GM12878 (cell line): ENCODE data around the gene CD2AP. TPM values are rescaled to one million over a fixed set of nuclear protein-coding genes. Genes with fewer than 3 reads are reported as not detected.

Source experiments
- ATAC-seq: fragments of 200-7000 bp; cut with Tn5 transposase; 3 replicates; pipeline ENCODE4 v1.9.1; 2020; ENCODE audit warnings: mild to moderate bottlenecking, moderate library complexity
- BruUV-seq: library from RNA; stranded (reverse); fragments of 400-500 nt; replicated peaks from 2 replicates; lab custom pipeline; 2021; lab: Mats Ljungman, UMichigan
- CTCF ChIA-PET: fragments of 300-600 bp; sonication (Branson Sonifier 250); formaldehyde crosslinking; extraction: SDS; loops from one replicate; lab custom pipeline; 2021; ENCODE audit warnings: inconsistent platforms; lab: Yijun Ruan, JAX
- POLR2A ChIA-PET: fragments of 350-600 bp; formaldehyde crosslinking; extraction: SDS; loops from one replicate; lab custom pipeline; 2021; ENCODE audit warnings: inconsistent platforms; lab: Charles Lee
- RAD21 ChIA-PET: fragments of 300-600 bp; sonication (Branson Sonifier 250); formaldehyde crosslinking; loops from one replicate; lab custom pipeline; 2023; ENCODE audit warnings: antibody characterized with exemption; ENCODE audit not compliant: unreplicated experiment; lab: Charles Lee
- SMC1A ChIA-PET: fragments of 300-600 bp; sonication (Branson Sonifier 250); formaldehyde crosslinking; loops from one replicate; lab custom pipeline; 2023; ENCODE audit not compliant: unreplicated experiment, uncharacterized antibody; lab: Charles Lee
- DNase-seq: peaks from one replicate; pipeline ENCODE4 v3.0.0-alpha.2; 2011; ENCODE audit warnings: low read depth, low spot score
- FAIRE-seq: peaks from 3 replicates; lab custom pipeline; 2011; peaks lifted over from hg19 to GRCh38; lab: Jason Lieb, UNC
- H2AFZ ChIP-seq: 2 replicates; pipeline ENCODE4 v1.6.0; 2011; ENCODE audit warnings: low read depth, low read length, control low read depth; ENCODE audit not compliant: control insufficient read depth
- H3K27ac ChIP-seq: 2 replicates; pipeline ENCODE4 v1.5.1; 2011; ENCODE audit warnings: control low read depth; ENCODE audit not compliant: control insufficient read depth, insufficient read depth
- H3K27me3 ChIP-seq, 2 experiments: replicated peaks in 1 of 2; 2 replicates each; pipeline versions ENCODE4 v1.6.0 to v1.6.1; 2011; ENCODE audit warnings: low read length in 1 of 2; ENCODE audit not compliant: control insufficient read depth in 2 of 2, insufficient read depth in 2 of 2
- H3K36me3 ChIP-seq, 2 experiments: 2 replicates each; pipeline ENCODE4 v1.5.1; 2011; ENCODE audit warnings: low read length in 1 of 2; ENCODE audit not compliant: control insufficient read depth in 2 of 2, insufficient read depth in 2 of 2
- H3K4me1 ChIP-seq: 2 replicates; pipeline ENCODE4 v1.6.1; 2011; ENCODE audit warnings: mild to moderate bottlenecking, low read length, moderate library complexity, mixed read lengths; ENCODE audit not compliant: control insufficient read depth, insufficient read depth
- H3K4me2 ChIP-seq: 2 replicates; pipeline ENCODE4 v1.6.0; 2011; ENCODE audit warnings: control low read depth; ENCODE audit not compliant: control insufficient read depth, insufficient read depth
- H3K4me3 ChIP-seq: fragments of 200-600 bp; sonication (generic); 2 replicates; pipeline ENCODE4 v1.5.1; 2016
- H3K79me2 ChIP-seq: 2 replicates; pipeline ENCODE4 v1.6.0; 2011; ENCODE audit warnings: low read length; ENCODE audit not compliant: control insufficient read depth, insufficient read depth
- H3K9ac ChIP-seq: 2 replicates; pipeline ENCODE4 v1.8.0; 2011; ENCODE audit warnings: low read length, control low read depth, mixed read lengths; ENCODE audit not compliant: control insufficient read depth, insufficient read depth
- H3K9me3 ChIP-seq: replicated peaks from 3 replicates; pipeline ENCODE4 v1.5.1; 2011; ENCODE audit warnings: mild to moderate bottlenecking, low read length; ENCODE audit not compliant: control insufficient read depth, insufficient read depth
- H4K20me1 ChIP-seq: 2 replicates; pipeline ENCODE4 v1.6.0; 2011; ENCODE audit not compliant: control insufficient read depth, insufficient read depth
- ATF2 ChIP-seq: IDR thresholded peaks from 2 replicates; pipeline ENCODE4 v1.6.1; 2012; ENCODE audit warnings: low read length, inconsistent platforms
- CBFB ChIP-seq: IDR thresholded peaks from 2 replicates; pipeline ENCODE4 v1.6.1; 2016; ENCODE audit warnings: antibody characterized with exemption, low read depth
- DPF2 ChIP-seq: fragments of 450-650 bp; IDR thresholded peaks from 2 replicates; pipeline ENCODE4 v1.6.1; 2017; ENCODE audit warnings: mild to moderate bottlenecking
- ELK1 ChIP-seq: IDR thresholded peaks from 2 replicates; pipeline ENCODE4 v1.6.1; 2012; ENCODE audit warnings: low read depth, low read length, improper control_type of control experiment
- ETV6 ChIP-seq, 2 experiments: fragments of 450-650 bp in 1 of 2; IDR thresholded peaks in 1 of 2; conservative IDR thresholded peaks in 1 of 2; 2 replicates each; pipeline ENCODE4 v1.6.1; 2014; ENCODE audit warnings: antibody characterized with exemption in 1 of 2, borderline replicate concordance in 1 of 2, low read depth in 1 of 2, mild to moderate bottlenecking in 1 of 2, moderate library complexity in 1 of 2
- FOXM1 ChIP-seq: IDR thresholded peaks from 2 replicates; pipeline ENCODE4 v1.6.1; 2012; ENCODE audit warnings: low read depth, mild to moderate bottlenecking, inconsistent platforms, low read length, moderate library complexity
- HSF1 ChIP-seq: fragments of 150-350 bp; IDR thresholded peaks from 2 replicates; pipeline ENCODE4 v1.6.1; 2014; ENCODE audit warnings: mild to moderate bottlenecking, low read depth, low read length
- IRF4 ChIP-seq: IDR thresholded peaks from 2 replicates; pipeline ENCODE4 v1.6.1; 2011; ENCODE audit warnings: low read depth, low read length
- KAT2A ChIP-seq: conservative IDR thresholded peaks from 2 replicates; pipeline ENCODE4 v1.6.1; 2011; ENCODE audit warnings: low read depth, low read length; ENCODE audit not compliant: control insufficient read depth
- MXI1 ChIP-seq: fragments of 150-350 bp; IDR thresholded peaks from 2 replicates; pipeline ENCODE4 v1.6.1; 2011; ENCODE audit warnings: low read depth, mild to moderate bottlenecking, inconsistent platforms, low read length, improper control_type of control experiment
- MYC ChIP-seq: IDR thresholded peaks from 2 replicates; pipeline ENCODE4 v1.6.1; 2011; ENCODE audit warnings: mild to moderate bottlenecking, low read length, moderate library complexity, inconsistent platforms; ENCODE audit not compliant: insufficient read depth, insufficient replicate concordance, insufficient read length, severe bottlenecking
- NFXL1 ChIP-seq: fragments of 450-650 bp; IDR thresholded peaks from 2 replicates; pipeline ENCODE4 v1.6.1; 2017; ENCODE audit warnings: antibody characterized with exemption, mild to moderate bottlenecking, borderline replicate concordance
- NR2C2 ChIP-seq: IDR thresholded peaks from 2 replicates; pipeline ENCODE4 v1.6.1; 2011; ENCODE audit warnings: borderline replicate concordance, low read depth; ENCODE audit not compliant: control insufficient read depth, insufficient read length
- NRF1 ChIP-seq: conservative IDR thresholded peaks from 2 replicates; pipeline ENCODE4 v1.6.1; 2011; ENCODE audit warnings: mild to moderate bottlenecking, low read depth, low read length, improper control_type of control experiment
- SPI1 ChIP-seq: IDR thresholded peaks from 2 replicates; pipeline ENCODE4 v1.6.1; 2011; ENCODE audit warnings: low read depth, mild to moderate bottlenecking, low read length, moderate library complexity, borderline replicate concordance; ENCODE audit not compliant: insufficient read depth
- STAT1 ChIP-seq: fragments of 450-650 bp; conservative IDR thresholded peaks from 2 replicates; pipeline ENCODE4 v1.6.1; 2014; ENCODE audit warnings: antibody characterized with exemption, mild to moderate bottlenecking
- ZNF217 ChIP-seq: fragments of 450-650 bp; IDR thresholded peaks from 2 replicates; pipeline ENCODE4 v1.6.1; 2017; ENCODE audit warnings: antibody characterized with exemption, mild to moderate bottlenecking
- WGBS: methylation state at CpG from one replicate; pipeline ENCODE4 v1.1.6; 2016; ENCODE audit warnings: low lambda C conversion rate; ENCODE audit not compliant: insufficient replicate concordance, insufficient coverage; ENCODE audit errors: missing lambda C conversion rate; 5-methylcytosine and 5-hydroxymethylcytosine counted together
- in situ Hi-C: fragments of 300-500 bp; cut with MboI; formaldehyde crosslinking; loops from 9 replicates; pipeline ENCODE4 v1.14.3; 2018; ENCODE audit warnings: mixed read lengths
- intact Hi-C: fragments of 100-400 bp; cut with micrococcal nuclease; formaldehyde crosslinking; loops from one replicate; pipeline ENCODE4 v1.14.2; 2022; ENCODE audit not compliant: unreplicated experiment
- polyA plus RNA-seq, 11 experiments: library from polyadenylated mRNA; depleted of rRNA in 4 of 11; unstranded in 6 of 11; stranded (reverse) in 5 of 11; fragments of >200 nt; fragmentation: Nextera tagmentation in 4 of 11; fragmentation: Illumina TruSeq in 1 of 11; extraction: Ambion mirVana in 4 of 11; extraction: Trizol in 1 of 11; gene quantifications; 1 replicate in 1 of 11; 2 replicates in 10 of 11; pipeline versions ENCODE4 v1.2.1 to v1.2.3, GENCODE V29; 2011 to 2016; ENCODE audit warnings: inconsistent platforms in 2 of 11, missing spikeins in 2 of 11, low read depth in 1 of 11
- total RNA-seq, 4 experiments: library from RNA; depleted of rRNA in 3 of 4; stranded (reverse); fragments of >200 nt in 3 of 4; fragmentation: Illumina TruSeq in 1 of 4; extraction: Trizol in 1 of 4; gene quantifications; 2 replicates each; pipeline versions ENCODE4 v1.2.1 to v1.2.3, GENCODE V29; 2013 to 2021

Gene CD2AP
- total and polyA plus RNA-seq, 10 of the 15 experiments (the other 5 are each of a cell fraction or from before 2014, with no cell fraction given) = 5.4 to 46.6 (median 20.9) TPM

GRCh38 chr6:47438481-47439347, 38.9 kb upstream of the CD2AP start (continued):
- TF ChIP-seq ETV6 (conservative IDR thresholded peaks at IDR 0.05 in 1 of 2, IDR thresholded peaks at IDR 0.05 in 1 of 2; ENCODE audit: borderline replicate concordance in 1 of 2, low read depth in 1 of 2) = peak in 1 of 2 experiments; percentile 79; a peak in 1 of 4 replicates
- TF ChIP-seq KAT2A = no peak
- peak; percentile 59; the same call in 1 of the 2 replicates for TF ChIP-seq CBFB
- no peak for TF ChIP-seq NR2C2
- 0 out of 2 replicates have a peak, but pooled peaks have one; percentile 28 for TF ChIP-seq DPF2
- TF ChIP-seq ATF2 = peak; percentile 65

- no TSS peak for BruUV-seq
- no peak for DNase-seq
- intact Hi-C loops = loop anchor here (2.0 kb wide), 2 partner anchors 25 to 39 kb away; no protein-coding TSS in a partner anchor
- H3K27me3 ChIP-seq = no peaks in the 10 kb centered on the region
- no peaks in the 10 kb centered on the region for H3K79me2 ChIP-seq
- H3K36me3 ChIP-seq = no peaks in the 10 kb centered on the region
- POLR2A ChIA-PET = interaction anchor here (0.9 kb wide), 1 partner anchor 42 kb away, joined by 3 read pairs; no protein-coding TSS in a partner anchor
- CTCF ChIA-PET = interaction anchor here (1.0 kb wide), 1 partner anchor 295 kb away, joined by 3 read pairs; no protein-coding TSS in a partner anchor
- 0% methylated on average over 2 of the region's 2 CpGs for WGBS
- H3K9me3 ChIP-seq = no peaks in the 10 kb centered on the region; the same call in 2 of the 3 replicates
- RAD21 ChIA-PET = interaction anchor here (0.8 to 2.5 kb wide), 5 partner anchors 22 to 197 kb away, joined by 3 to 22 read pairs (median 3); partner anchors contain the start of gene CD2AP
- H3K4me2 ChIP-seq = peak overlapping the region; percentile 43
- H3K4me3 ChIP-seq = peak overlapping the region; percentile 34; the same call in 1 of the 2 replicates
- in situ Hi-C loops = no loop called here
- H4K20me1 ChIP-seq = no peaks in the 10 kb centered on the region
- H2AFZ ChIP-seq = no peak overlapping the region
- FAIRE-seq = no peak
- H3K9ac ChIP-seq = no peak overlapping the region
- H3K4me1 ChIP-seq = peaks cover 36% of the 10 kb centered on the region
- peak overlapping the region; percentile 2 for H3K27ac ChIP-seq
- SMC1A ChIA-PET = interaction anchor here (0.8 to 3.0 kb wide), 10 partner anchors 17 to 74 kb away, joined by 3 to 12 read pairs (median 4); no protein-coding TSS in a partner anchor
- no peak; the same call in 1 of the 3 replicates for ATAC-seq
- TF ChIP-seq MXI1 (no peak), NFXL1 (no peak), HSF1 (no peak), SPI1 (no peak), STAT1 (no peak), MYC (no peak), IRF4 (no peak), FOXM1 (peak; percentile 60; the same call in 1 of the 2 replicates), ZNF217 (no peak), ELK1 (no peak), NRF1 (no peak)
These were observed 38.3 kb upstream of the CD2AP start for GRCh38 chr6:47439348-47439668.
